ENCODE measurements around the gene MAN2B2. TPM values are rescaled to one million over a fixed set of nuclear protein-coding genes. Genes with fewer than 3 reads are reported as not detected.

Gene MAN2B2
- total and polyA plus RNA-seq, 2 of the 8 experiments (the other 6 are each of a cell fraction or from before 2014, with no cell fraction given), result 3.3 to 4.0 TPM

- TF ChIP-seq KDM4A (IDR thresholded peaks at IDR 0.05; ENCODE audit: low read depth, low read length, severe bottlenecking) (no peak), BRCA1 (IDR thresholded peaks at IDR 0.05; ENCODE audit: low read depth, low read length) (no peak), KDM1A (IDR thresholded peaks at IDR 0.05; ENCODE audit: borderline replicate concordance, low read length) (no peak), SIRT6 (IDR thresholded peaks at IDR 0.05; ENCODE audit: low read length) (no peak)
Measured at GRCh38 chr4:6566391-6567190, 8.4 kb upstream of the MAN2B2 start (continued).

Data from H1 (cell line).